ENCODE measurements around the gene SPIRE2.
"Not testable (repeated sequence)": the region's sequence is repeated elsewhere in the genome, so short reads cannot be mapped to it uniquely, and the experiment has no call there.

SPIRE2 gene

DNA sequence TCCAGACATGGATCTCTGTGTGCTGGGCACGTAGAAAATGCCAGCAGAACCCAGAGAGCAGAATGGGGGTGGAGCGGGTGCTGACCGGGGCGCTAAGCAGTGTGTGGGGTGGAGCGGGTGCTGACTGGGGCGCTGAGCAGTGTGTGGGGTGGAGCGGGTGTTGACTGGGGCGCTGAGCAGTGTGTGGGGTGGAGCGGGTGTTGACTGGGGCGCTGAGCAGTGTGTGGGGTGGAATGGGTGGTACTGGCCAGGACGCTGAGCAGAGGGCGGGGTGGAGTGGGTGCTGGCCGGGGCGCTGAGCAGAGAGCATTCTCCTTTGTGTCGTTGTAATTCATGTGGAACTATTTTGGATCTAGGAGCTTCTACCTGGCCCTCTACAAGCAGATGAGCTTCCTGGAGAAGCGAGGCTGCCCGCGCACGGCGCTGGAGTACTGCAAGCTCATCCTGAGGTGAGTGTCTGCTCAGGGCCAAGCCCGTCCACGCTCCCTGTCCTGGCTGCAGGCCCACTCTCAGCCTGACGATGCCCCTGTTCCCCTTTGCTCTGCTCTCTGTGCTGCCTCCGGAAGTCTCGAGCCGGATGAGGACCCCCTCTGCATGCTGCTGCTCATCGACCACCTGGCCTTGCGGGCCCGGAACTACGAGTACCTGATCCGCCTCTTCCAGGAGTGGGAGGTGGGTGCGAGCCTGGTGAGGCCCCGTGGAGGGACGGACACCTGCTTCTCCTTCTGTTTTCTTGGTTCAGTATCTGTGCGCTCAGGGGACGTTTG, 70.1 kb downstream of the SPIRE2 start:
- no peak for DNase-seq

DNA sequence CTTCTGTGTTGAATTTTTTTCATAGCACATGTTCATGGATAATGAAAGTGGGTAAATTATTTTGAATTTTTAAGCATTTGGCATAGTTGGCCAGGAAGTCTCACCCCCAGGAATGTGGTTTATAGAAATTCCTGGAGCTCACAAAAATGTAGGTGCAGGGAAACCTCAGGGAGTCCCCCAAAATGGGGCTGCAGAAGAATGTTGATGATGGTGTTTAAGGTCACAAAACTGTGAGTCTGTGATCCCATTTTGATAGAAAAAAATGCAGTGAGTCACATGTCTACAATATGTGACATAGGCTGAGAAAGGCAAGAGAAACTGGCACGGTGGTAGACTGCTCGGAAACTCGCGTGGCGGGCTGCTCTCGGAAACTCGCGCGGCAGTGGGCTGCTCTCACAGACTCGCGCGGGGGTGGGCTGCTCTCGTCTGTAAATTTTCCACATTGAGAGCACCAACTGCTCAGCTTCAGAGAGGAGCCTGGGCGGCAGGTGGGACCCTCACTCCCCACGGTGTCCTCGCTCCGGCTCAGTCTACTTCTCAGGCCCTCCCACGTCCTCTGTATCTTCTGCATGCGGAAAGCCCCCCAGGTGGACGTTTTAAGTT, 71.7 kb downstream of the SPIRE2 start:
- no peak for DNase-seq

DNA sequence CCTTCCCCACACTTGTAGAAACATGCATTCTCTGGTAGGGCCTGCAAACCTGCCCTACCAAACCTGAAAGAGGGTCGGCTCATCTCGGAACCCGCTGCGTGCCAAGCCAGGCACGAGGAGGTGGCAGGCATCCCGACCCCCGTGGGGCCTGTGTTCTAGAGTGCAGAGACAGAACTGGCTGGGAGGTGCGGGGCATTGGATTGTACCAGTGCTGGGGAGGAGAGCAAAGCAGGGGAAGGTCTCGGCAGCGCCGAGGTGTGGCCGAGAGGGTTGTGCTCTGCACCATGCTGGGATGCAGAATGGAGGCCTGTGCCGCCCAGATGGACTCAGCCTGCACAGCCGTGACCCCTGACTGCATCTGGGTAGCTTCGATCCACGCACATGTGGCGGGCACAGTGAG, 72.6 kb downstream of the SPIRE2 start:
- DNase-seq: no peak

DNA sequence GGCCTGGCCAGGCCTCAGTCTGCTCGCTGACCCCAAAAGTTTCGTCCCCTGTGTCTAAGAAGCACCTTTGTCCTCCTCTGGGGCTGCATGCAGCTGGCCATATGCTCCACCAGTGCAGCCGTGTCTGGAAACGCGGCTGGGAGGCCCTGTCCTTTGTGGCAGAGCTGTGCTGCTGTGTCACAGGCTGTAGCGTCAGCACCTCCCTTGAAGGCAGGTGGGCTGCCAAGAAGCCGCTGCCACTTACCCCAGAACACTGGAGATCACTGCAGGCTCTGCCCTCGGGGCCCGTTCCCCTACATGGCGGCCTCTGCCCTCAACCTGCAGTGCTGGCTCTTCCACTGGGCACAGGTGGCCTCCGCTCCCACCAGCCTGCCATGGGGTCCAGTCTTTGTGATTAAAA, 74.7 kb downstream of the SPIRE2 start:
- DNase-seq: no peak

GRCh38 chr16:89903908-89904515, 75.7 kb downstream of the SPIRE2 start:
- DNase-seq: no peak

GRCh38 chr16:89904606-89905510, 76.6 kb downstream of the SPIRE2 start:
- no peak for DNase-seq

GRCh38 chr16:89905511-89906139, 77.3 kb downstream of the SPIRE2 start:
- DNase-seq: no peak

DNA sequence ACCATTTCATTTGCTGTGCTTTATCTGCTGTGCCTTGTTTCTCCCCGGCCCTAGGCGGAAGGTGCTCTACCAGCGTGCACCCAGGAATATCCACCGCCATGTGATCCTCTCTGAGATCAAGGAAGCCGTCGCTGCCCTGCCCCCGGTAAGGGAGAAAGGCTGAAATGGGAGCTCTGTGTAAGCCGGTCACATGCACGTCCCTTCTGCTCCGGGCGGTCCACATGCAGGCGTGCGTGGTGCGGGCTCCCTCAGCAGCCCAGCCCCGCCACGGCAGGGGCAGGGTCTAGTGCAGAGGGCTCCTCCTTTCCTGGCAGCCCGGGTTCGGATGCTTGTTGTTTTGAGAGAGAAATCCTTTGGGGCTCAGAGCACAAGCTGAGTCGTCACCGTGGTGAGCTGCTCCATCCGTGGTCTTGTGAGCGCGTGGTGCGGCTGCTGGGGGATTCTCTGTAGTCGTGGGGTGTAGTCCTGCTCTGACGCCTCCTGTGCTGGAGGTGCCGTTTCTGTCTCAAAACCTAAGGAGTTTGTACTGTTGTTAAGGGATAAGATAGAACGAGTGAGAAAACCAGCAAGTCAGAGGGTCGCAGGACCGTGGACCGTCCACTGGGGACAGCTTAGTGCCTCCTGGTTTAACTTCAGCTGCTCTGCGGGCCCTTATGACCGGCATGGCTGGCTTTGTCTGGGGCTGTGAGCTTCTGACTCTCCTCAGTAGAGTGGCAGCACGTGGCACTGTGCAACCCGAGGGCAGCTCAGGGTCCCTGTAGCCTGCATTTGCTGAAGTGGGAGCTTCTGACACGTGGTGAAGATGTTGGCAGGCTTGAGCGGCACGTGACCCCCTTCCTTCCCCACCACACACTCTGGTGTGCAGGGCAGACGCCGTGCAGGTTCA, 78.1 kb downstream of the SPIRE2 start:
- no peak for DNase-seq

GRCh38 chr16:89907055-89907814, 79.0 kb downstream of the SPIRE2 start:
- no peak for DNase-seq

DNA sequence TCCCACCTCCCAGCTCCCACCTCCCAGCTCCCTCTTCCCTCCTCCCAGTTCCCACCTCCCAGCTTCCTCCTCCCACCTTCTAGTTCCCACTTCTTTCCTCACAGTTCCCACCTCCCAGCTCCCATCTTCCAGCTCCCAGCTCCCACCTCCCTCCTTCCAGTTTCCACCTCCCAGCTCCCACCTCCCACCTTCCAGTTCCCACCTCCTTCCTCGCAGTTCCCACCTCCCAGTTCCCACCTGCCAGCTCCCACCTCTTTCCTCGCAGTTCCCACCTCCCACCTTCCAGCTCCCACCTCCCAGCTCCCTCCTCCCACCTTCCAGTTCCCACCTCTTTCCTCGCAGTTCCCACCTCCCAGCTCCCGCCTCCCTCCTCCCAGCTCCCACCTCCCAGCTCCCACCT, 80.0 kb downstream of the SPIRE2 start:
- DNase-seq: no peak

GRCh38 chr16:89909777-89910716, 81.8 kb downstream of the SPIRE2 start:
- peak; percentile 53 for DNase-seq

GRCh38 chr16:89910717-89911354, 82.6 kb downstream of the SPIRE2 start:
- no peak for DNase-seq

GRCh38 chr16:89911375-89911774, 83.1 kb downstream of the SPIRE2 start:
- DNase-seq: no peak

- no peak for DNase-seq
Measured at GRCh38 chr16:89912143-89912542, 83.9 kb downstream of the SPIRE2 start.

DNA sequence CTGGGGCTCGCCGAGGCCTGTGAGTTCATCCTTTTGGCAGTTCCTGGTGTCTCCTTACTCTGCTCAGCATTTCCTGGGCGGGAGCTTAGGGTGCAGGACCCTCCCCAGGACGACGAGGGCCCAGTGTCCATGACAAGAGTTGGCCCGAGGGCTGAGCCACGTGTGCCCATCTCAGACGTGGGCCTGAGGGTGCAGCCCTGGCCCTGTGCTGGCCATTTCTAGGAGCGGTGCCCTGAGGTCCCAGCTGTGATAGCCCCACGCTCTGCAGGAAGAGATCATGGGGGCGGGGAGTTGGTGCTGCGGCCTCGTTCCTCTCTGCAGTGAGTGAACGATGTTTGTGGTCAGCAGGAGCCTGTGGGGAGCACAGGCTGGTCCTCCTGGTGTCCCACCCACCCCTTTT, 84.4 kb downstream of the SPIRE2 start:
- no peak for DNase-seq

GRCh38 chr16:89913408-89914387, 85.4 kb downstream of the SPIRE2 start:
- DNase-seq: no peak

DNA sequence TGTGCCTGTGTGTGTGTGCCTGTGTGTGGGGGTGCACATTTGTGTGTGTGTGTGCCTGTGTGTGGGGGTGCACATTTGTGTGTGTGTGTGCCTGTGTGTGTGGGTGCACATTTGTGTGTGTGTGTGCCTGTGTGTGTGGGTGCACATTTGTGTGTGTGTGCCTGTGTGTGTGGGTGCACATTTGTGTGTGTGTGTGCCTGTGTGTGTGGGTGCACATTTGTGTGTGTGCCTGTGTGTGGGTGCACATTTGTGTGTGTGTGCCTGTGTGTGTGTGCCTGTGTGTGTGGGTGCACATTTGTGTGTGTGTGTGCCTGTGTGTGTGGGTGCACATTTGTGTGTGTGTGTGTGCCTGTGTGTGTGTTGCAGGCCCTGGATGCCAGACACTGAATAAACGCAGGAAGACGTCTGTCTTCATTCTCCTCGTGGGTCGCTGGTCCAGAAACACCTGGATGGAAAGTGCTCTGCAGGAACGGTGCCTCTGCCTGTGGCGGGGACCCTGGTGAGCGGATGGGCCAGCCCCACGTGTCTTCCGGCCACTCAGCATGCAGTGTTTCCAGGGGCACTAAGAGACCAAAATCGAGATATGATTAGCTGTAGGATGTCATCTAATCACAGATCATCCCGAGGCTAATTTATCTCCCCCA, 86.5 kb downstream of the SPIRE2 start:
- not testable (repeated sequence) for DNase-seq

All from NCI-H1092 (cell line).